D721Med (cell line): ENCODE measurements around the gene APOC4.
"Not testable (repeated sequence)": the region's sequence is repeated elsewhere in the genome, so short reads cannot be mapped to it uniquely, and the experiment has no call there.

Experiments
- DNase-seq: peaks from one replicate; pipeline ENCODE4 v3.0.0; 2011; ENCODE audit warnings: low spot score; ENCODE audit not compliant: insufficient read length
- FAIRE-seq: peaks from 2 replicates; lab custom pipeline; 2011; peaks lifted over from hg19 to GRCh38; lab: Jason Lieb, UNC
- TF ChIP-seq, protein P1 (sequence below): IDR thresholded peaks from 2 replicates; pipeline ENCODE4 v1.5.1; 2012; ENCODE audit warnings: mild to moderate bottlenecking, control low read depth; ENCODE audit not compliant: insufficient read depth; ENCODE audit errors: missing control alignments

Gene APOC4

GRCh38 chr19:44908836-44909261 lies 33.2 kb upstream of the APOC4 start:
- TF ChIP-seq, protein P1, sequence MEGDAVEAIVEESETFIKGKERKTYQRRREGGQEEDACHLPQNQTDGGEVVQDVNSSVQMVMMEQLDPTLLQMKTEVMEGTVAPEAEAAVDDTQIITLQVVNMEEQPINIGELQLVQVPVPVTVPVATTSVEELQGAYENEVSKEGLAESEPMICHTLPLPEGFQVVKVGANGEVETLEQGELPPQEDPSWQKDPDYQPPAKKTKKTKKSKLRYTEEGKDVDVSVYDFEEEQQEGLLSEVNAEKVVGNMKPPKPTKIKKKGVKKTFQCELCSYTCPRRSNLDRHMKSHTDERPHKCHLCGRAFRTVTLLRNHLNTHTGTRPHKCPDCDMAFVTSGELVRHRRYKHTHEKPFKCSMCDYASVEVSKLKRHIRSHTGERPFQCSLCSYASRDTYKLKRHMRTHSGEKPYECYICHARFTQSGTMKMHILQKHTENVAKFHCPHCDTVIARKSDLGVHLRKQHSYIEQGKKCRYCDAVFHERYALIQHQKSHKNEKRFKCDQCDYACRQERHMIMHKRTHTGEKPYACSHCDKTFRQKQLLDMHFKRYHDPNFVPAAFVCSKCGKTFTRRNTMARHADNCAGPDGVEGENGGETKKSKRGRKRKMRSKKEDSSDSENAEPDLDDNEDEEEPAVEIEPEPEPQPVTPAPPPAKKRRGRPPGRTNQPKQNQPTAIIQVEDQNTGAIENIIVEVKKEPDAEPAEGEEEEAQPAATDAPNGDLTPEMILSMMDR = no peak
- no peak for FAIRE-seq
- DNase-seq = no peak

- FAIRE-seq (no peak), DNase-seq (no peak)
- TF ChIP-seq, protein P1 = no peak
These were observed 32.3 kb upstream of the APOC4 start for GRCh38 chr19:44909775-44910174.

DNA sequence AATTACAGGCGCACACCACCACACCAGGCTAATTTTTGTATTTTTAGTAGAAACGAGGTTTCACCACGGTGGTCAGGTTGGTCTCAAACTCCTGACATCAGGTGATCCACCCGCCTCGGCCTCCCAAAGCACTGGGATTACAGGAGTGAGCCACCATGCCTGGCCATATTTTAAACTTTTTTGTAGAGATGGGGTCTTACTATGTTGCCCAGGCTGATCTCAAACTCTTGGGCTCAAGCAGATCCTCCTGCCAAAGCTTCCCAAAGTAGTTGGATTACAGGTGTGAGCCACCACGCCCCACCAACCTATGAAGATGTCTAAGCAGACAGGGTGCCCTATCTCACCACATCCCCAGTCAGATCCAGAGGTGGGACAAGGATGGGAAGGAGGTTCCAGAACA lies 30.1 kb upstream of the APOC4 start:
- FAIRE-seq, DNase-seq: not testable (repeated sequence)

GRCh38 chr19:44912854-44913253 lies 29.2 kb upstream of the APOC4 start:
- TF ChIP-seq, protein P1 = no peak
- FAIRE-seq = no peak
- DNase-seq = no peak

GRCh38 chr19:44913512-44914432 lies 28.3 kb upstream of the APOC4 start:
- FAIRE-seq, DNase-seq: not testable (repeated sequence)

GRCh38 chr19:44914433-44915206 lies 27.4 kb upstream of the APOC4 start, which contains the start of gene APOC1:
TSS of gene APOC1 (plus strand) at chr19:44914608. CDS start at chr19:44914892, 284 bp downstream.
- not testable (repeated sequence) for FAIRE-seq
- DNase-seq = peak; percentile 94

DNA sequence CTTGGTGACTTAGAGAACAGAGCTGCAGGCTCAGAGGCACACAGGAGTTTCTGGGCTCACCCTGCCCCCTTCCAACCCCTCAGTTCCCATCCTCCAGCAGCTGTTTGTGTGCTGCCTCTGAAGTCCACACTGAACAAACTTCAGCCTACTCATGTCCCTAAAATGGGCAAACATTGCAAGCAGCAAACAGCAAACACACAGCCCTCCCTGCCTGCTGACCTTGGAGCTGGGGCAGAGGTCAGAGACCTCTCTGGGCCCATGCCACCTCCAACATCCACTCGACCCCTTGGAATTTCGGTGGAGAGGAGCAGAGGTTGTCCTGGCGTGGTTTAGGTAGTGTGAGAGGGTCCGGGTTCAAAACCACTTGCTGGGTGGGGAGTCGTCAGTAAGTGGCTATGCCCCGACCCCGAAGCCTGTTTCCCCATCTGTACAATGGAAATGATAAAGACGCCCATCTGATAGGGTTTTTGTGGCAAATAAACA lies 17.8 kb upstream of the APOC4 start:
- DNase-seq (no peak), FAIRE-seq (no peak)

DNA sequence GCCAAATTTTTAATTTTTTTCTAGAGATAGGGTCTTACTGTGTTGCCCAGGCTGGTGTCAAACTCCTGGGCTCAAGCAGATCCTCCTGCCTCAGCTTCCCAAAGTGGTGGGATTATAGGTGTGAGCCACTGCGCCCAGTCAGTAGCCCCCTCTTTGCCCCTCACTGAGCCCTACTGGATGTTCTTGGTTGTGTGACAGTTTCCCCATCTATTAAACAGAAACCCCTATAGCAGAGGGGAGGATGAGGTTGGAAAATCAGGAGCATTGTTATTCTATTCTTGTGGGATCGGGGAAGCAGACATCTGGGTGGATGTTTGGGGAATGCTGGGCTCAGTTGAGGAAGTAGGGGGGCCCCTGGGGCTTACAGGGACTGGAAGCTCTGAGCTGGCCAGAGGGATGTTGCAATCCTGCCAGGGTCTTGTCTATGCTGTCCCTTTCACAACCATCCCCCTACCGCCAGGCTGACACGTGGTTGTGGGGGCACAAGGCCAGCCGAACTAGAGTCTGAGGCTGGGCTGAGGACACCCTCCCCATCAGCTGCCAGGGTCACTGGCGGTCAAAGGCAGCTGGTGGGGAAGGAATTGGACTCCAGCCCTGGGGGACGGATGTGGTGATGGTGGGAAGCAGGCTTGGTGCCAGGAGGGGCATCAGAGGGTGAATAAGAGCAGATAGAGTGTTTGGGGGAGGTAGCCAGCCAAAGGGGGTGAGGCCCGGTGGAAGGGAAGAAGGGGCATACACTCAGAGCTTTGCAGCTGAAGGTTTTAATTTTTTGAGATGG lies 16.7 kb upstream of the APOC4 start:
- TF ChIP-seq, protein P1 = no peak
- no peak for FAIRE-seq
- DNase-seq = no peak

More for the DNA sequence above, 17.8 kb upstream of the APOC4 start:
- TF ChIP-seq, protein P1 = no peak

- not testable (repeated sequence) for DNase-seq, FAIRE-seq
These were observed 15.6 kb upstream of the APOC4 start for GRCh38 chr19:44926245-44927077.
